HG03469 (cell line): Measurements from ENCODE around the gene TSC22D3.
A peak's percentile ranks its signal among the peaks of the same experiment; 100 is the strongest.

Experiments
- ATAC-seq: cut with Tn5 transposase; IDR thresholded peaks from one replicate; pipeline ENCODE4 v1.9.1; 2021; ENCODE audit warnings: mild to moderate bottlenecking, moderate library complexity, moderate number of reproducible peaks; ENCODE audit not compliant: unreplicated experiment

TSC22D3 gene

GRCh38 chrX:107730991-107731766 lies 44.4 kb downstream of the TSC22D3 start:
- ATAC-seq, result no peak

GRCh38 chrX:107730298-107730655 lies 45.3 kb downstream of the TSC22D3 start:
- no peak for ATAC-seq

DNA sequence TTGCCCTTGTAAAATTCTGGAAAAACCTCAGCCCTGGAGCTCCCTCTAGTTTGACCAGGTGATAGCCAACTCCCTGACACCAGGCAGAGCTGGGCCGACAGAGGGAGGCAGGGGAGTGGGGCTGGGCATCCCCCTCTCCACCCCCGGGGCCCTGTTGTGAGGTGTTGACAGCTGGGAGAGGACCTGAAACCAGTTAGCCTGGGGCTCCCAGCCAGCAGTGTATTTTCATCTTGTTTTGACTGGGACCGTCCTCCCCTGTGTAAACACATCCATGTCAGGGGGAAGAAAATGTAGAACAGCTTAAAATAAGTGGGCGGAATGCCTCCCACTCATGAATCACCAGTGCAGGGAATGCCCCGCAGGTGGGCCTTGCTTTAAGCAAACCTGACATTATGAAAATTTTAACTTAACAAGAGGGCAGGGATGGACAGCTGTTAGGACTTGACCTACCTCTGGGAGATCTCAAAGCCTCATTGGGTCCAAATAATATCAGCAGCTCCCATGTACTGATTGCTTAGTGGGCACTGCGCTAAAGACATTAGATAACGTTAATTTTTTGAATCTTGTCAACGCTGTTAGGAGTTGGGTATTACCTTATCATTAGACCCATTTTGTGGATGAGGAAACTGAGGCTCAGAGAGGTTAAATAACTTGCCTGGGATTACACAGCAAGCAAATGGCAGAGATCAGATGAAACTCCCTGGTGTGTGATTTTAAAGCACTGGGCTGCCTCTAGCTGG lies 45.9 kb downstream of the TSC22D3 start:
- ATAC-seq, result peak; percentile 62

- ATAC-seq, result no peak
These were observed 47.1 kb downstream of the TSC22D3 start for GRCh38 chrX:107728371-107729099.

DNA sequence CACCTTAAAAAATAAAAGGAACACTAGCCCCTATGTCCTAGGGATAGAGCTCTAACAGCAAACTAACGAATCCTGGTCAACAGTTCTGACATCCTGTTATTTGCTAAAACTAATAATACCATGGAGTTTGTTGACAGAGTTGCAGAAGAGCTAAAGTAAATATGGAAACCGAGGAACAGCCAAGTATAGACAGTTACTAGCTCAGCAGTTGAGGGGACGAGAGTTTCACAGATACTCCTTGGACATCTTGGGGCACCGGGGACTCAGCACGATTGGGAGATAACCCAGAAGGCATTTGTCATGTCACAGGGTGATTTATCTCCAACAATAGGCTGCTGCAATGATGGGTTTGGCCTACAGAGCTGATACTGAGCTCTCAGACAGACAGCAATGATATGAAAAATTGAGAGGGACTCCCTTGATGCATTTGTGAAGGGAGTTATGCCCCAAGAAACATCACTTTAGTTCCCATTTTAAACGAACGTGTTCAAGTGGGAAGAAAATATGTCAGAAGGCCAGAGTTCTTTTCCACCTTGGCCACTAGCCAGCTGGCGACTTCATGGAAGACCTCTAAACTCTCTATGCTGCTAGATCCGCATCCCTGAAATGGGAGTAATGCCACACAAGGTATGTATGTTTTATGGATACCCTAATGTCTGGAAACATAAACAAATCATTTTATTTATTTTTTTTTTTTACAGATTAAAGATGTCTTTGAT lies 48.6 kb downstream of the TSC22D3 start:
- no peak for ATAC-seq

- ATAC-seq, result no peak
These were observed 49.6 kb downstream of the TSC22D3 start for GRCh38 chrX:107725761-107726555.

DNA sequence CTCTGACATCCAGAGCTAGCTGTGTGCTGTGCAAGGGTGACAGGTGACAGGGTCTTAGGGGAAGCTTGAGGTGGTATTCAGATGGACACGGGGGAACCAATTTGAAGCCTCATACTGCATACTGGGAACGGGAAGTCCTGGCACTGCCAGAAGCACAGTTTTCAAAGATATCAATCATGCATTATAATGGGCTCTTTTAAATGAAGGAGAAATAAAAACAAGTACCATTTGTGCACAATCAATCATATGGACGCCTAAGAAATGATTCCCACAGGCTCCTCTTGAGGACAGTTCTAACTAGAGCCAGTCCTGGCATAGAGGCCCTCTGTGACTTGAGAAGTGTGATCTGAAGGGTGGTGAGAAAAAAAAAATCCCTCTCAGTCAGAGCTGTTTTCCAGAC lies 50.9 kb downstream of the TSC22D3 start:
- no peak for ATAC-seq

GRCh38 chrX:107723511-107723910 lies 52.1 kb downstream of the TSC22D3 start:
- no peak for ATAC-seq

DNA sequence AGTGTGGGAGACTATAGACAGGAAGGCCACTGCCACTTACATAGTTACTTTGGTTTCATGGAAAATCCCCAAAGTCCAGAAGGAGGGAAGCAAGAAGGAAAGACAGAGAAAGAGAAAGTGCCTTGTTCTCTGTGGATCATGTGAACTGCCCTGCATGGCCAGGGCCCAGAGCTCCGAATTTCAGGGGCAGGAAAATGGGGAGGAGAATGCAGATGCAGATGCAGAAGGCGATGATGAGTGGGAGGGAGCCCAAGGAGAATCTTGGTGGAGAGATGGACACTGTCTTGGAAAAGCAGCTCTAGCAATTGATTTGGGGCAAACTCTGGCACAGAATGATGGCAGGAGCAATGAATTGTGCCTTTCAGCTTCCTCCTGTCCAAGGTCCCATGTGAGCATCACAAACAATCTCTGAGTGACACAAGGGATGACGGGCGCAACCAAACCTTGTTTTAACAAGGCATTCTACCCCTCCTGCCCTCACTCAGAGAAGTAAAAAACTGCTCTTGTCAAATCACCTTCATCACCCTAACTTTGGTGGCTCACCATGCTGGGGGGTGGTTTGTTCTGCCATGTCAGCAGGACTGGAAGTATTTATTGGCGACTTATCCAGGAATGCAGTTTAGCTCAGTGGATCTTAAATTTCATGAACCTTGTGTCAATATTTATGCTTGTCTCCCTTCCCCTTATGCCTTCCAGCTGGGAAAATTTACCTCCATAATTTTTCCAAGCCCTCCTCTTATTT lies 53.5 kb downstream of the TSC22D3 start:
- no peak for ATAC-seq

DNA sequence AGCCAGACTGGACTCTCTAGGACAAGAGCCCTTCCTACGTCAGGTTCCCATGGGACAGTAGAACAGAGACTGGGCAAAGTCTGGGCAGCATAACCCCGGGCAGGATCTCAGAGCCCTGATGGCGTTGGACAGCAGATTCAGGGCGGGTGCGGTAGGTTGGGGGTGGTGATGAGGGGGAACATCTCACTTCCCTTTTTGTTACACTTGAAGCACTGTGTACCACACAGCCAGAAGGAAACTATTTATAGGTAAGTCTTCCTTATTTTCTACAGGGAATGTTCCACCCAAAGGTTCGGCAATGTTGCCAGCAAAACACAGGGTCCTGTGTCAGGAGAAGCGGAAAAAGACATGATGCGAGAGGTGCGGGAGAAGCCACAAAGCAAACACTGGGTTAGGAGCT lies 54.3 kb downstream of the TSC22D3 start:
- no peak for ATAC-seq

- ATAC-seq, result no peak
These were observed 57.4 kb downstream of the TSC22D3 start for GRCh38 chrX:107718156-107718621.

DNA sequence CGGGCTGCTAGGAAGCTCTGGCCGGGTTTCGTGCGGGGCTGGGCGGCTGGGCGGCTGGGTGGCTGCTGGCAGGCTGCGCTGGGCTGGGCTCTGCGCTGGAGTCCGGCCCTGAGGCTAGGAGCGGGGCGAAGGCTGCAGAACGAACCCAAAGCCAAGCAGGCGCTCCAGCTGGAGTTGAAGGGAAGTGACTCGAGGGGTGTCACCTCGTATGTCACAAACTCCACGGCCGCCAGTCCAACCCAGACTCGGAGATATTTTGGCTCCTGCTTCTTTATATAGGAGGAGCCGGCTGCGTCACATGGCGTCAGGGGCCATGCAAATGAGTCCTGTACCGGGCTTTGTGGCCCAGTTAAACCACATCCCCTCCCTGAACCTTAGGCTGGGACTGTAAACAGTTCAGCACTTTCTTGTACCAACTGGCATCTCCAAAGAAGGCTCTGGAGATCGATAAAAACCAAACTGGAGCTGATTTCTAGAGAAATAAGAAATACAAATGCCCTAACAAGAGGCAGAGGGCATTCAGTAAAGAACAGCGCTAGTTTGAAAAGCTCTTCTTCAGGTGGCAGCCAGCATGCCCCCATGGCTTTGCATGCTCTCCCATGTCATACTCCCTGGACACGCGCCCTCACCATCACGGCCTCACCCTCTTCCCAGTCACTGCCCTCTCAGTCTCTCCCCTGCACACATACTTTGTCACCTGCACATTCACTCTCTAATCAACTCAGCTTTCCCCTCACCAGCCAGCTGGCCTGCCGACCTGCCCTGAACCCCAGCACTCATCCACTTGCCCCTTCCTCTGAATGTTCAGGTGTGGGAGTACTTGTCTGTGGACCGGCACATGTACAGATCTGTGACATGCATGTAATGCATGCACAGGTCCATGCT lies 58.5 kb downstream of the TSC22D3 start:
- peak; percentile 74 for ATAC-seq

DNA sequence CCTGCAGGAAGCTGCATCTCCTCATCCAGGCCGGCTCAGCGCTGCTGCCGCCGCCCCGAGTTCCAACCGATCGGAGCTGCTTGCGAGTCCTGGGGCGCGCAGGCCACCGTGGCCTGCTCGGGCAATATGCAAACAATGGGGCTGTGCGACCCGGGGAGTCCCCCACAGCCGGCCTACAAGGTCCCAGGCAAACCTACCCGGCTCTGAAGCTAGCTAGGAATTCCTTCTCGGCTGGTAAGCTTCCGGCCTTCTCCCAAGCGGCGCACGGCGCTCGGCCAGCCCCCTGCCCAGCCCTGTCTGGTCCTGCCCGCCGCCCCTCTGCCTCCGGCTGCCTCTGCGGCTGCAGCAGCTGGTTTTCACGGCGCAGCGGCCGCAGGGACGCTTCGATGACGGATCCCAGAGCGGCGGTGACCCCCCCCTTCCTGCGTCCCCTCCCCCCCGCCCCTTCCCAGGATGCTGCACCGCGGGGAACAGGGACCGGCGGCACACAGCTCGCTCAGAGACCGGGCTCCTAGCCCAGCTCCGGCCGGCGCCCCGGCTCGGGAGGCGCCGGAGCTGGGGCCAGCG lies 59.4 kb downstream of the TSC22D3 start:
- no peak for ATAC-seq

GRCh38 chrX:107715331-107716117 lies 60.1 kb downstream of the TSC22D3 start:
- ATAC-seq, result no peak

DNA sequence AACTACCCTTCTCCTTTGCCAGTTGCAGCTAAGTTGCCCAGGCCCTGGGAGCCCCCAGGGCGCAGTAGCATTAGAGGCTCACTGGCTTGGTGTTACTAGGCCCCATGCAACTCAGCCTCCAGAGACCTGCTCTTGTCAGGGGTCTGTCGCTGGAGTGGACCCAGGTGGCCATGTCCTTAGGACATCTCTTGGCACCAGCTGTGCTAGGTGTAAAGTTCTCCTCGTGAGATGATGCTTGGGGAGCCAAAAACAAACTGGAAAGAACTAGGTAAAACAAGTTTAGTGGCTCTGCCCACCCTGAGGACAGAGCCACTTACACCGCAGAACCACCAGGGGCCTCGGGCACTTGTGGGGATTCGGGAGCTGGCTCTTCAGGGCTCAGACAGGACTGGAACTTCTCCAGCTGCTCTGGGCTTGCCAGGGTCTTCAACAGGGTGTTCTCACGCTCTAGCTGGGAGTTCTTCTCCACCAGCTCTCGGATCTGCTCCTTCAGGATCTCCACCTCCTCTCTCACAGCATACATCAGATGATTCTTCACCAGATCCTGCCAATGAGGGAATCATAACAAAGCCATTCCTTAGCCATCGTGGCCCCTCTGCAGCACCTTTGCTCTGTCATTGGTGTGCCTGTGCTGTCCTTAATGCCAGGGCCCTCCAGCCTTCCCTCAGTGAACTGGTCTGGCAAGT lies 61.2 kb downstream of the TSC22D3 start:
- no peak for ATAC-seq

GRCh38 chrX:107713543-107714205 lies 61.9 kb downstream of the TSC22D3 start:
- no peak for ATAC-seq
